HUES64 (cell line): ENCODE results near the gene IQCN.

Experiments used
- H3K27ac ChIP-seq: 2 replicates; pipeline ENCODE4 v1.7.0; 2013; ENCODE audit warnings: low read depth, low read length, inconsistent platforms
- H3K27me3 ChIP-seq: 2 replicates; pipeline ENCODE4 v1.6.1; 2013; ENCODE audit warnings: mild to moderate bottlenecking, low read length; ENCODE audit not compliant: insufficient read depth
- H3K36me3 ChIP-seq: 2 replicates; pipeline ENCODE4 v1.6.1; 2013; ENCODE audit warnings: mild to moderate bottlenecking, low read length; ENCODE audit not compliant: insufficient read depth
- H3K4me1 ChIP-seq: 2 replicates; pipeline ENCODE4 v1.6.1; 2013; ENCODE audit warnings: mild to moderate bottlenecking, low read length, moderate library complexity; ENCODE audit not compliant: insufficient read depth
- H3K4me3 ChIP-seq: 2 replicates; pipeline ENCODE4 v1.5.1; 2013; ENCODE audit warnings: mild to moderate bottlenecking, low read length, moderate library complexity
- H3K9ac ChIP-seq: 2 replicates; pipeline ENCODE4 v1.6.1; 2013; ENCODE audit warnings: mild to moderate bottlenecking, low read depth, low read length
- H3K9me3 ChIP-seq: 2 replicates; pipeline ENCODE4 v1.6.1; 2013; ENCODE audit warnings: low read depth, low read length; ENCODE audit not compliant: insufficient read depth
- WGBS: fragments of 150-250, 120-280 bp; methylation state at CpG from one replicate; pipeline ENCODE4 v1.1.7; 2013; ENCODE audit warnings: missing lambda C conversion rate; 5-methylcytosine and 5-hydroxymethylcytosine counted together

IQCN gene

DNA sequence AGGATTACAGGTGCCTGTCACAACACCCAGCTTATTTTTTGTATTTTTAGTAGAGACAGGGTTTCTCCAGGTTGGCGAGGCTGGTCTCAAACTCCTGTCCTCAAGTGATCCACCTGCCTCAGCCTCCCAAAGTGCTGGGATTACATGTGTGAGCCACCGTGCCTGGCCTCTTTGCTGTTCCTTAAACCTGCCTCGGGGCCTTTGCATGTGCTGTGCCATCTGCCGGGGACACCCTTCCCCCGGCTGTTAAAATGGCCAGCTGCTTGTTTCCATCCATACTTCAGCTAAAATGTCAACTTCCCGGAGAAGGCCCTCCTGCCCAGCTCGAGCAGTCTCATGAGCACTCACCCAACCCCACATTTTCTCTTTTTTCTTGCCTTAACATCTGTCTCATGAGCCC lies 29.0 kb downstream of the IQCN start:
- H3K4me1 ChIP-seq = 0 out of 2 replicates have a peak, but pooled peaks cover 3% of the 10 kb centered on the region
- H3K27me3 ChIP-seq = no peaks in the 10 kb centered on the region
- H3K4me3 ChIP-seq = no peak overlapping the region
- H3K27ac ChIP-seq = no peak overlapping the region
- 70% methylated on average over 7 of the region's 7 CpGs for WGBS
- H3K9ac ChIP-seq = no peak overlapping the region
- H3K36me3 ChIP-seq = no peaks in the 10 kb centered on the region
- H3K9me3 ChIP-seq = no peaks in the 10 kb centered on the region

DNA sequence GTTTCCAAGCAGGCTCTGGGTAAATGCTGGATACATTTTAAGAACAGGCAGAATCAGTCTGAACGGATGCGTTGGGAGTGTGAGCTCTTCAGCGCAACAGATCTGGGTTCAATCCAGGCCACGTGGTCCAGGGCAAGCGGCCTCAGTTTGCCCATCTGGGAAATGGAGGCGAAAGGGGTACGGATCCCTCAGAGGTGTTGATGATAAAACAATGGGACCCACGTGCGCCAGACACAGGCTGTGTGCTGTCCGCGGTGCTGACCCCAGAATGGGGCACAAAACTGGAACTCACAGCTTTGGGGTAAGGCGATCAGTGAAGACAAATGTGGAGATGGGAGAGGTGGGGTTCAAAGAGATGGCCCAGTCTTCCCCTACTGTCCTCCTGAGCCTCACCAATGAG lies 34.9 kb downstream of the IQCN start:
- Histone ChIP-seq H3K27ac (no peak overlapping the region), H3K4me1 (no peaks in the 10 kb centered on the region), H3K36me3 (no peaks in the 10 kb centered on the region), H3K9ac (no peak overlapping the region), H3K4me3 (no peak overlapping the region), H3K9me3 (no peaks in the 10 kb centered on the region), H3K27me3 (no peaks in the 10 kb centered on the region)
- WGBS = 32% methylated on average over 12 of the region's 12 CpGs

GRCh38 chr19:18234194-18234593 lies 40.1 kb downstream of the IQCN start:
- Histone ChIP-seq H3K27ac (no peak overlapping the region), H3K9ac (no peak overlapping the region), H3K27me3 (no peaks in the 10 kb centered on the region), H3K9me3 (no peaks in the 10 kb centered on the region), H3K36me3 (no peaks in the 10 kb centered on the region), H3K4me1 (peaks cover 17% of the 10 kb centered on the region), H3K4me3 (no peak overlapping the region)
- 45% methylated on average over 6 of the region's 6 CpGs for WGBS

DNA sequence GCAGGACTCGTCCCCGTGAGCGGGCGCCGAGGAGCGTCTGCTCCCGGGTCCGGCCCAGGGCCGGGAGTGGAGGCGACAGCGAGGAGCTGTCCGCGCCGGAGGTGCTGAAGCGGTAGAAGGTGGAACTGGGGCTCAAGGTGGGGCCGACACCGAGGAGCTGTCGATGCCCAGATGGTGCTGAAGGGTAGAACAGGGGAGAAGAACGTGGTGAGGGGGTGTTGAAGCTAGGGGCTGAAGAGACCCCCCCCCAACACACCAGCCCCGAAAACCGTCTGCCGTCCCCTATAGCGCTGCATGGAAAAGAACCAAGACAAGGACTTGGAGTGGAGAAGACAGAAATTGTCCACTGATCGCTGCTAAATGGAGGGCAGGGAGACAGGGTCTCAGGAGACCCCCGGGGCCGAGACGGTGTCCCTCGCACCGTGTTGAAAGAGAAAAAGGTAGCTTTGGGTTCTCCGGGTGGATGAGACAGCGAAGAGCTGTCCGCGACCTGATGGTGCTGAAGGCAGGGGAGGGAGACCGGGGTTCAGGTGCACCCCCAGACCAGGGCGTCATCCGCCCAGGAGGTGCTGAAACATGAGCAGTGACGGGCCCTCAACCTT lies 40.9 kb downstream of the IQCN start:
- H3K36me3 ChIP-seq = no peaks in the 10 kb centered on the region
- peak overlapping the region; percentile 60 for H3K4me3 ChIP-seq
- no peaks in the 10 kb centered on the region for H3K9me3 ChIP-seq
- H3K9ac ChIP-seq = no peak overlapping the region
- no peaks in the 10 kb centered on the region for H3K27me3 ChIP-seq
- WGBS = 21% methylated on average over 36 of the region's 37 CpGs
- peak overlapping the region; percentile 87; the same call in 1 of the 2 replicates for H3K27ac ChIP-seq
- peaks cover 17% of the 10 kb centered on the region for H3K4me1 ChIP-seq

- Histone ChIP-seq H3K9ac (peak overlapping the region; percentile 53; the same call in 1 of the 2 replicates), H3K36me3 (no peaks in the 10 kb centered on the region), H3K27me3 (no peaks in the 10 kb centered on the region), H3K27ac (peak overlapping the region; percentile 87; the same call in 1 of the 2 replicates), H3K9me3 (no peaks in the 10 kb centered on the region), H3K4me1 (peaks cover 17% of the 10 kb centered on the region), H3K4me3 (peak overlapping the region; percentile 60)
- 3% methylated on average over 46 of the region's 46 CpGs for WGBS
These were observed 41.6 kb downstream of the IQCN start for GRCh38 chr19:18232540-18233223.

GRCh38 chr19:18231775-18232174 lies 42.5 kb downstream of the IQCN start:
- Histone ChIP-seq H3K27ac (peak overlapping the region; percentile 66; the same call in 1 of the 2 replicates), H3K27me3 (peaks cover 7% of the 10 kb centered on the region), H3K36me3 (no peaks in the 10 kb centered on the region), H3K4me1 (peaks cover 17% of the 10 kb centered on the region), H3K9ac (no peak overlapping the region), H3K4me3 (peak overlapping the region; percentile 58; the same call in 1 of the 2 replicates), H3K9me3 (no peaks in the 10 kb centered on the region)
- WGBS = 45% methylated on average over 2 of the region's 4 CpGs

DNA sequence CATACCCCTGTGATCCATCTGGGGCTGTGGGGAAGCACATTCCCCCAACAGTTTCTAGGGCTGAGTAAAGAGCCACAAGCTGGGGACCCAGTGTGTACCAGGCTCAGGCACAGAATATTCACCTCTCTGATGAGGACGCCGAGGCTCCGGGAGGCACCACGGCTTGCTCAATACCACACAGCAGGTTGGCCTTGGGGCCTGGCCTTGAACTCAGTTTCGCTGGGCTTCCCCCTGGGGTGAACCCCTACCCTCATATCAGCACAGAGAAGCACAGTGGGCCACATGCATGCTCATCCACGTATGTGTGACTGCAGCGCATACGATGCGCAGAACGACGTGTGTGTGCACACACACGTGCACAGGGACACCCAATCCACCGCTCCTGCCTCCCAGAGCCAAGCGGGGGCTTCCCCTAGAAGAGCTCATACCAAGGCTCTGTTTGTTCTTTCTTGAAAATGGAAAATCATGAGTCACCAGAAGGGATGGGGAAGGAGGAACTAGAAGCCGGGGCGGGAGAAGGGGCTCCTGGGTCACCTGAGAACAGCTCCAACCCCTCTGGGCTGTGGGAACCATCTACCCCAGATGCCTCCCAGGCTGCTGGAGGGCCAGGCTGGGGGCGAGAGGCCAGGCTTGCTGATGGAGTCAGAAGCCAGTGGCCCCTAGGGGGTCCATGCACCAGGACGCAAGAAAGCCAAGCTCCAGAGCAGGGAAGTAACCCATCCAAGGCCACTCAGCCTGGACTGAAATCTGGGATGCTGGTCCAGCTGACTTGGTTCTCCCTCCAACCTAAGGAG lies 43.1 kb downstream of the IQCN start:
- Histone ChIP-seq H3K9ac (no peak overlapping the region), H3K9me3 (no peaks in the 10 kb centered on the region), H3K4me3 (peak overlapping the region; percentile 15; the same call in 1 of the 2 replicates), H3K27ac (peak overlapping the region; percentile 66; the same call in 1 of the 2 replicates), H3K27me3 (peaks cover 13% of the 10 kb centered on the region), H3K4me1 (peaks cover 17% of the 10 kb centered on the region), H3K36me3 (no peaks in the 10 kb centered on the region)
- WGBS = 69% methylated on average over 18 of the region's 18 CpGs

DNA sequence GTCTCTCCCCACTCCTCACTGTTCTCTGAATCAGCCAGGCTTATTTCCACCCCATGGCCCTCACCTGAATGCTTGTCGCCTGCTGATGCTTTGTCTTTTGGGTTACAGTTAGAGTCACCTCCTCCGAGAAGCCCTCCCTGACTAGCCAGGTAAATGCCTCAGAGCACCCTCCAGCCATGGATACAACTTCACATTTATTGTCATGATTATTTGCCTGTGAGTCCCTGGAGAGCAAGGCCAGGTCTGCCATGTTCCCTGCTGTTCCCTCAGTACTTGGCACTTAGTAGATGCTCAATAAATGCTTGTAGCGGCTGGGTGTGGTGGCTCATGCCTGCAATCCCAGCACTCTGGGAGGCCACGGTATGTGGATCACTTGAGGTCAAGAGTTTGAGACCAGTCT lies 44.3 kb downstream of the IQCN start:
- Histone ChIP-seq H3K36me3 (no peaks in the 10 kb centered on the region), H3K9me3 (no peaks in the 10 kb centered on the region), H3K9ac (no peak overlapping the region), H3K4me1 (peaks cover 17% of the 10 kb centered on the region), H3K4me3 (no peak overlapping the region), H3K27ac (no peak overlapping the region), H3K27me3 (peaks cover 25% of the 10 kb centered on the region)
- WGBS = 81% methylated on average over 4 of the region's 4 CpGs

DNA sequence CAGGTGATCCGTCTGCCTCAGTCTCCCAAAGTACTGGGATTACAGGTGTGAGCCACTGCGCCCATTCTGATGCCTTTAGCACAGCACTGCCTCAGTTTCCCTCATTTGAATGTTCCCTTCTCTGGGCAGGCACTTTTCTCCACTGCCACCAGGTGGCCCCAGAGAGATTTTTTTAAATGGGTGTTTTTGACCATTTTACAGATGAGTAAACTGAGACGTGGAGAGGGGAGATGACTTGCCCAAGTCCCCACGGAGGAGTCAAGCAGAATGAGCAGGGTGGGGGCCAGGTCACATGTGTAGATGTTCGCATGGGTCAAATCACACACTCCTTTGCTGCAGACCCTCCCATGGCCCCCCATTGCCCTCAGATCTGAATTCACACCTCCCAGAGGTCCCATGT lies 44.8 kb downstream of the IQCN start:
- H3K27ac ChIP-seq = no peak overlapping the region
- no peaks in the 10 kb centered on the region for H3K36me3 ChIP-seq
- no peak overlapping the region for H3K9ac ChIP-seq
- WGBS = 82% methylated on average over 5 of the region's 5 CpGs
- peaks cover 28% of the 10 kb centered on the region for H3K27me3 ChIP-seq
- peaks cover 17% of the 10 kb centered on the region for H3K4me1 ChIP-seq
- no peaks in the 10 kb centered on the region for H3K9me3 ChIP-seq
- H3K4me3 ChIP-seq = no peak overlapping the region

- 90% methylated on average over 6 of the region's 6 CpGs for WGBS
- H3K4me3 ChIP-seq = no peak overlapping the region
- no peaks in the 10 kb centered on the region for H3K9me3 ChIP-seq
- H3K4me1 ChIP-seq = peaks cover 17% of the 10 kb centered on the region
- no peaks in the 10 kb centered on the region for H3K36me3 ChIP-seq
- H3K27me3 ChIP-seq = peaks cover 28% of the 10 kb centered on the region
- H3K9ac ChIP-seq = no peak overlapping the region
- H3K27ac ChIP-seq = no peak overlapping the region
These were observed 46.4 kb downstream of the IQCN start for GRCh38 chr19:18227781-18228271.
